ENCODE results near the gene DMWD.
A peak's percentile ranks its signal among the peaks of the same experiment; 100 is the strongest.

Gene DMWD

GRCh38 chr19:45821570-45821969 is 28.9 kb upstream of the DMWD start:
- no peak overlapping the region for H3K4me3 Mint-ChIP-seq
- peaks cover 21% of the 10 kb centered on the region for H3K36me3 Mint-ChIP-seq (ENCODE audit: low read depth)
- no peak overlapping the region for H3K27ac Mint-ChIP-seq
- peaks cover 6% of the 10 kb centered on the region for H3K4me1 Mint-ChIP-seq (ENCODE audit: low read depth)
- no peaks in the 10 kb centered on the region for H3K9me3 Mint-ChIP-seq
- H3K27me3 Mint-ChIP-seq, result no peaks in the 10 kb centered on the region

DNA sequence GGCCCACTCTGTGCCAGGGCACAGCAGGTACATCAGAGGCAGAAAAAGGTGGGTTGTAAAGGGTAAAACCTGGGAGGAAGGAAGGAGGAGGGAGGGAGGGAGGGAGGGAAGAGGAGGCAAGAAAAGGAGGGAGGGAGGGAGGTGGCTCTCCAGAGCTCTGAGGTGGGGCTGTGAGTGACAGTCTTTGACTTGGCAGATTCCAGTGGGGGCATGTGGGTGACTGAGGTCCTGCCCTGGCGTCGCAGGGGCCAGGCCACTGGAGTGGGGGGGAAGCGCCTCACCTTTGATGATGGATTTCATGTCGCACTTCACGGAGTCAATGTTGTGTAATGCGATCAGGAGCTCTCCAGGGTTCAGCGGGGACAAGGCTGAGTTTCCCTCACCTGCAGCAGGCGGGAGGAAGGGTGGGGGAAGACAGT is 28.5 kb upstream of the DMWD start:
- H3K9me3 Mint-ChIP-seq, result no peaks in the 10 kb centered on the region
- no peak overlapping the region for H3K27ac Mint-ChIP-seq
- H3K4me1 Mint-ChIP-seq (ENCODE audit: low read depth), result peaks cover 6% of the 10 kb centered on the region
- no peak overlapping the region for H3K4me3 Mint-ChIP-seq
- no peaks in the 10 kb centered on the region for H3K27me3 Mint-ChIP-seq
- H3K36me3 Mint-ChIP-seq (ENCODE audit: low read depth), result peaks cover 21% of the 10 kb centered on the region

GRCh38 chr19:45820413-45821102 is 27.9 kb upstream of the DMWD start:
- Mint-ChIP-seq H3K36me3 (ENCODE audit: low read depth) (peaks cover 21% of the 10 kb centered on the region), H3K27ac (no peak overlapping the region), H3K27me3 (no peaks in the 10 kb centered on the region), H3K9me3 (no peaks in the 10 kb centered on the region), H3K4me1 (ENCODE audit: low read depth) (peaks cover 6% of the 10 kb centered on the region), H3K4me3 (no peak overlapping the region)

GRCh38 chr19:45819769-45820168 is 27.1 kb upstream of the DMWD start:
- Mint-ChIP-seq H3K27ac (no peak overlapping the region), H3K36me3 (ENCODE audit: low read depth) (peaks cover 21% of the 10 kb centered on the region), H3K4me1 (ENCODE audit: low read depth) (peaks cover 6% of the 10 kb centered on the region), H3K4me3 (no peak overlapping the region), H3K27me3 (no peaks in the 10 kb centered on the region), H3K9me3 (no peaks in the 10 kb centered on the region)

DNA sequence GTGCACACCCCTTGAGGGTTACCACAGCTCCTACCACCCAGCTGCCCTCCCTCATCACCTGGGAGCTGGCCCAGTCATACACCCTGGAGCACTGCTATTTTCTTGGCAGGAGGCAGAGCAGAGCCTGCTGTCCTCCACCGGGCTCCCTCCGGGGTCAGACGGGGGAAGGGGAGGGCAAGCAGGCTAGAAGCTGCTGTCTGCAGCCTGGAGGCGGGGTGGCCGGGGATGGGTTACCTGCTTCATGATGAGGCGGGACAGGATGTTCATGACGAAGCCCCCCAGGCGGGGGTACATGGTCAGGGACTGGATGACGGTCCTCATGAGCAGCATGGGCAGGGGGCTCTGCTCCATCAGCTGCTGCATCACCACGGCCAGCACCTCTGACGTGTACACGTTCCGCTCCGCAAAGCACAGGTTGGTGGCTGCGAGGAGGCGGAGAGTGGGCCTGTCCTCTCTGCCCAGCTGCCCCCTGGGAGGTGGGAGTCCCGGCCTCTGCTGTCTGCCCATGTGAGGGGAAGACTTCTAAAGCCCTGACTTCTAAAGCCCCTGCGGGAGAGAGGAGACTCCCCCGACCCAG is 25.2 kb upstream of the DMWD start:
- Mint-ChIP-seq H3K36me3 (ENCODE audit: low read depth) (peaks cover 9% of the 10 kb centered on the region), H3K4me1 (ENCODE audit: low read depth) (peaks cover 6% of the 10 kb centered on the region), H3K9me3 (no peaks in the 10 kb centered on the region), H3K27ac (no peak overlapping the region), H3K4me3 (no peak overlapping the region), H3K27me3 (peaks cover 10% of the 10 kb centered on the region)

DNA sequence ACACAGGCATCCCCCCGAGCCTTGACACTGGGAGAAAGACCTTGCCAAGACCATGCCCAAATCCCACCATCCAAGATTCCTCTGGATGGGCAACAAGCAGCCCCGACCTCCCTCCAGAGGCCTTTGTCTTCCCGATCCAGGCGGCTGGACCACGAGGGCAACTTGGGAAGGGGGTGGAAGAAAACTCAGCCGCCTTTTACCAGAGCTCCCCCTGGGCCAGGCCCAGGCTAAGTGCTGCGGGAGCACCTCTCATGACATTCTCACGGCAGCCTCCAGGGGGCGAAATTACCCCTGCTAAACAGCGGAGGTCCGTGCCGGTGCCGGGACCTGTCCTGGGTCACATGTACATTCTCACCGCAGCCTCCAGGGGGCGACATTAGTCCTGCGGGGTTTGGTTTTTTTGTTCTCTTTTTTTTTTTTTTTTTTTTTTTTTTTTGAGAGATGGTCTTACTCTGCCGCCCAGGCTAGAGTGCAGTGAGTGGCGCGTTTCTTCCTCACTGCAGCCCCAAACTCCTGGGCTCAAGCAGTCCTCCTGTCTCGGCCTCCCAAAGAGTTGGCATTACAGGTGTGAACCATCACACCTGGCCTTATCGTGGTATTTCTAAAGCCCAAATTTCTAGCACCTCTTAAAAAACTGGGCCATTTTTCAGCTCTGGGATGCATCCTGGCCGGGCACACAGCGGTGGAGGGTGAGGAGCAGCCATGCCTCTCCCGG is 24.5 kb upstream of the DMWD start:
- peaks cover 10% of the 10 kb centered on the region for H3K27me3 Mint-ChIP-seq
- no peaks in the 10 kb centered on the region for H3K9me3 Mint-ChIP-seq
- no peak overlapping the region for H3K27ac Mint-ChIP-seq
- no peak overlapping the region for H3K4me3 Mint-ChIP-seq
- H3K36me3 Mint-ChIP-seq (ENCODE audit: low read depth), result peaks cover 9% of the 10 kb centered on the region
- peaks cover 6% of the 10 kb centered on the region for H3K4me1 Mint-ChIP-seq (ENCODE audit: low read depth)

- Mint-ChIP-seq H3K9me3 (no peaks in the 10 kb centered on the region), H3K27me3 (peaks cover 10% of the 10 kb centered on the region), H3K4me3 (no peak overlapping the region), H3K36me3 (ENCODE audit: low read depth) (peaks cover 9% of the 10 kb centered on the region), H3K27ac (no peak overlapping the region), H3K4me1 (ENCODE audit: low read depth) (peaks cover 6% of the 10 kb centered on the region)
These were observed 23.8 kb upstream of the DMWD start for GRCh38 chr19:45816236-45817009.

- Mint-ChIP-seq H3K9me3 (no peaks in the 10 kb centered on the region), H3K4me3 (no peak overlapping the region), H3K27ac (no peak overlapping the region), H3K4me1 (ENCODE audit: low read depth) (peaks cover 6% of the 10 kb centered on the region), H3K36me3 (ENCODE audit: low read depth) (peaks cover 9% of the 10 kb centered on the region), H3K27me3 (peaks cover 10% of the 10 kb centered on the region)
These were observed 23.0 kb upstream of the DMWD start for GRCh38 chr19:45815481-45816216.

GRCh38 chr19:45814851-45815480 is 22.3 kb upstream of the DMWD start, which contains the start of gene RSPH6A:
TSS of gene RSPH6A (minus strand) at chr19:45815308. CDS start at chr19:45815176, 132 bp downstream.
- no peak within 1 kb of the TSS for H3K27ac Mint-ChIP-seq

GRCh38 chr19:45814166-45814780 is 21.6 kb upstream of the DMWD start:
- H3K4me3 Mint-ChIP-seq, result no peak overlapping the region
- peaks cover 4% of the 10 kb centered on the region for H3K36me3 Mint-ChIP-seq (ENCODE audit: low read depth)
- peaks cover 10% of the 10 kb centered on the region for H3K27me3 Mint-ChIP-seq
- no peak overlapping the region for H3K27ac Mint-ChIP-seq
- peaks cover 13% of the 10 kb centered on the region for H3K4me1 Mint-ChIP-seq (ENCODE audit: low read depth)
- H3K9me3 Mint-ChIP-seq, result no peaks in the 10 kb centered on the region

More at GRCh38 chr19:45814851-45815480, 22.3 kb upstream of the DMWD start, which contains the start of gene RSPH6A:
- Mint-ChIP-seq H3K4me1 (ENCODE audit: low read depth) (peaks cover 7% of the 10 kb centered on the region), H3K4me3 (no peak within 1 kb of the TSS), H3K9me3 (no peaks in the 10 kb centered on the region), H3K27me3 (peaks cover 10% of the 10 kb centered on the region), H3K36me3 (ENCODE audit: low read depth) (peaks cover 4% of the 10 kb centered on the region)

GRCh38 chr19:45812297-45812696 is 19.7 kb upstream of the DMWD start:
- no peak overlapping the region for H3K4me3 Mint-ChIP-seq
- peaks cover 14% of the 10 kb centered on the region for H3K4me1 Mint-ChIP-seq (ENCODE audit: low read depth)
- H3K36me3 Mint-ChIP-seq (ENCODE audit: low read depth), result peaks cover 4% of the 10 kb centered on the region
- H3K27ac Mint-ChIP-seq, result no peak overlapping the region
- peaks cover 10% of the 10 kb centered on the region for H3K27me3 Mint-ChIP-seq
- H3K9me3 Mint-ChIP-seq, result no peaks in the 10 kb centered on the region

- H3K36me3 Mint-ChIP-seq (ENCODE audit: low read depth), result peaks cover 4% of the 10 kb centered on the region
- H3K27ac Mint-ChIP-seq, result peak overlapping the region; percentile 8
- peaks cover 14% of the 10 kb centered on the region for H3K27me3 Mint-ChIP-seq
- H3K9me3 Mint-ChIP-seq, result no peaks in the 10 kb centered on the region
- peaks cover 10% of the 10 kb centered on the region for H3K4me1 Mint-ChIP-seq (ENCODE audit: low read depth)
- H3K4me3 Mint-ChIP-seq, result no peak overlapping the region
These were observed 17.1 kb upstream of the DMWD start for GRCh38 chr19:45809643-45810159.

GRCh38 chr19:45805719-45806118 is 13.1 kb upstream of the DMWD start:
- no peak overlapping the region for H3K27ac Mint-ChIP-seq
- H3K4me1 Mint-ChIP-seq (ENCODE audit: low read depth), result peaks cover 10% of the 10 kb centered on the region
- no peak overlapping the region for H3K4me3 Mint-ChIP-seq
- no peaks in the 10 kb centered on the region for H3K9me3 Mint-ChIP-seq
- no peaks in the 10 kb centered on the region for H3K36me3 Mint-ChIP-seq (ENCODE audit: low read depth)
- H3K27me3 Mint-ChIP-seq, result peaks cover 4% of the 10 kb centered on the region

Measured in stimulated activated naive CD8-positive, alpha-beta T cell treated with anti-CD3 and anti-CD28 coated beads, Interleukin-15, Interleukin-2, amounts not matched to agents 100 ng/mL and 50 ng/mL, for 24 hours (primary cell).